Lower leg skin (tissue), 3 donors: ENCODE measurements around the gene LAP3.

Experiments
- CTCF ChIP-seq, 3 donors: fragments of 450-650 bp; IDR thresholded peaks; one replicate each; pipeline ENCODE4 v1.5.1; 2016; ENCODE audit warnings: antibody characterized with exemption in 3 of 3, mild to moderate bottlenecking in 3 of 3, moderate library complexity in 2 of 3
- POLR2A ChIP-seq, 2 donors: fragments of 450-650 bp; IDR thresholded peaks; one replicate each; pipeline ENCODE4 v1.6.1; 2016 to 2017; ENCODE audit warnings: antibody characterized with exemption in 2 of 2, mild to moderate bottlenecking in 1 of 2, moderate library complexity in 1 of 2

- TF ChIP-seq CTCF (IDR thresholded peaks at IDR 0.05) (no peak), POLR2A (IDR thresholded peaks at IDR 0.05) (no peak)
These were observed 30.8 kb upstream of the LAP3 start for GRCh38 chr4:17546222-17546621.
